Transverse colon (tissue), 3 donors: Measurements from ENCODE around the gene QSER1.

Experiments
- POLR2A ChIP-seq: fragments of 450-650 bp; IDR thresholded peaks from one replicate; pipeline ENCODE4 v1.6.1; 2016; ENCODE audit warnings: antibody characterized with exemption, mild to moderate bottlenecking, moderate library complexity
- POLR2AphosphoS5 ChIP-seq, 3 donors: sonication (generic); formaldehyde crosslinking; IDR thresholded peaks; one replicate each; pipeline ENCODE4 v1.6.1; 2016; ENCODE audit warnings: antibody characterized with exemption in 3 of 3

DNA sequence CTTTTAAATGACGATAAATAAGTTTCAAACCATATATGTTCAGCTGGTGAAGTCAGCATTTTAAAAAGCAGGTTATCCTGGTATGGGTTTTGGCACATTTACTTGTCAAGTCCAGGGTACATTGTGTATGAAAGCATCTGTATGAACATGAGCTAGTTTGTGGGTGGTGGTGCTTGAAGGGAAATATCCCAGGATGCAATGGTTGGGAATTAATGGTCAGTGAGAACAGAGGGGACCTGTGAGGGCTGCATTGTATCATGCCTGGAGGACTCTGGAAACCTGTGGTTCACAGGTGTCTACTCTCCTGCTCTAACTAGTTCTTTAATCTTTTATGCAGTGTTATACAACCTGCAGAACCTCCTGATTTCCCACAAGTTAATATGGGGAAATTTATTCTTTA, 128.9 kb downstream of the QSER1 start:
- TF ChIP-seq POLR2A (no peak), POLR2AphosphoS5 (IDR thresholded peaks at IDR 0.05) (no peak)
